ENCODE measurements around the gene ZNF844. TPM values are rescaled to one million over a fixed set of nuclear protein-coding genes. Genes with fewer than 3 reads are reported as not detected.

Gene ZNF844
- total and polyA plus RNA-seq, 10 of the 15 experiments (the other 5 are each of a cell fraction or from before 2014, with no cell fraction given), result 0.16 to 1.1 (median 0.70) TPM

GRCh38 chr19:12035220-12036172 lies 29.0 kb upstream of the ZNF844 start, which contains the start of gene ZNF433:
TSS of gene ZNF433 (minus strand) at chr19:12035679. CDS start at chr19:12035539, 140 bp downstream.
- peak within 1 kb of the TSS; percentile 94 for H2AFZ ChIP-seq (ENCODE audit: control insufficient read depth, low read depth, low read length)
- H3K9ac ChIP-seq (ENCODE audit: control insufficient read depth, insufficient read depth, low read length), result peak within 1 kb of the TSS; percentile 87
- FAIRE-seq (peak; percentile 65), DNase-seq (ENCODE audit: low read depth, low spot score) (no peak), ATAC-seq (peak; percentile 95)
- H3K4me2 ChIP-seq (ENCODE audit: control insufficient read depth, insufficient read depth), result peak within 1 kb of the TSS; percentile 83
- H3K4me1 ChIP-seq (ENCODE audit: control insufficient read depth, insufficient read depth, low read length), result no peaks in the 10 kb centered on the region
- ChIA-PET CTCF (interaction anchor here (1.0 to 3.0 kb wide), 4 partner anchors 20 to 111 kb away, joined by 3 to 14 read pairs (median 4); partner anchors contain the start of genes ZNF700 and ZNF763), SMC1A (ENCODE audit: uncharacterized antibody, unreplicated experiment) (interaction anchor here (0.9 to 1.0 kb wide), 4 partner anchors 44 to 111 kb away, joined by 3 to 4 read pairs (median 3); partner anchors contain the start of genes ZNF20 and ZNF700), RAD21 (ENCODE audit: unreplicated experiment) (interaction anchor here (1.0 kb wide), 1 partner anchor 72 kb away, joined by 3 read pairs; no protein-coding TSS in a partner anchor), POLR2A (interaction anchor here (0.6 kb wide), 2 partner anchors 47 to 53 kb away, joined by 4 to 5 read pairs; no protein-coding TSS in a partner anchor)
- peak within 1 kb of the TSS; percentile 82 for H3K27ac ChIP-seq (ENCODE audit: control insufficient read depth, insufficient read depth)
- in situ Hi-C loops (cut with MboI) (no loop called here), intact Hi-C loops (cut with micrococcal nuclease; ENCODE audit: unreplicated experiment) (no loop called here)
- BruUV-seq (replicated peaks), result no TSS peak
- no peaks in the 10 kb centered on the region for H4K20me1 ChIP-seq (ENCODE audit: control insufficient read depth, insufficient read depth)
- no peaks in the 10 kb centered on the region; the same call in none of the 2 replicates for H3K79me2 ChIP-seq (ENCODE audit: control insufficient read depth, insufficient read depth, low read length)
- H3K4me3 ChIP-seq, result peak within 1 kb of the TSS; percentile 78
- no peaks in the 10 kb centered on the region for H3K36me3 ChIP-seq (ENCODE audit: control insufficient read depth in 2 of 2, insufficient read depth in 2 of 2, low read length in 1 of 2)
- H3K27me3 ChIP-seq (replicated peaks in 1 of 2; ENCODE audit: control insufficient read depth in 2 of 2, insufficient read depth in 2 of 2, low read length in 1 of 2), result no peaks in the 10 kb centered on the region
- WGBS (ENCODE audit: insufficient coverage, insufficient replicate concordance, low lambda C conversion rate, missing lambda C conversion rate), result 15% methylated on average over 65 of the region's 68 CpGs
- H3K9me3 ChIP-seq (replicated peaks; ENCODE audit: control insufficient read depth, insufficient read depth, low read length), result no peaks in the 10 kb centered on the region; the same call in 2 of the 3 replicates
- no peak for TF ChIP-seq ZBED1 (IDR thresholded peaks at IDR 0.05; ENCODE audit: borderline replicate concordance)
- no peak for TF ChIP-seq JUND (IDR thresholded peaks at IDR 0.05; ENCODE audit: low read depth, low read length)
- TF ChIP-seq NBN (IDR thresholded peaks at IDR 0.05), result peak; percentile 40; the same call in 1 of the 2 replicates
- TF ChIP-seq BCL11A (IDR thresholded peaks at IDR 0.05; ENCODE audit: low read depth, low read length), result no peak
- 0 out of 2 replicates have a peak, but pooled peaks have one; percentile 46 for TF ChIP-seq ZBTB11 (CRISPR knock-in tag; IDR thresholded peaks at IDR 0.05)
- peak; percentile 86 for TF ChIP-seq NFYB (IDR thresholded peaks at IDR 0.05; ENCODE audit: insufficient read depth, low read depth, low read length)
- no peak for TF ChIP-seq BACH1 (IDR thresholded peaks at IDR 0.05; ENCODE audit: borderline replicate concordance)
- TF ChIP-seq, protein P1, sequence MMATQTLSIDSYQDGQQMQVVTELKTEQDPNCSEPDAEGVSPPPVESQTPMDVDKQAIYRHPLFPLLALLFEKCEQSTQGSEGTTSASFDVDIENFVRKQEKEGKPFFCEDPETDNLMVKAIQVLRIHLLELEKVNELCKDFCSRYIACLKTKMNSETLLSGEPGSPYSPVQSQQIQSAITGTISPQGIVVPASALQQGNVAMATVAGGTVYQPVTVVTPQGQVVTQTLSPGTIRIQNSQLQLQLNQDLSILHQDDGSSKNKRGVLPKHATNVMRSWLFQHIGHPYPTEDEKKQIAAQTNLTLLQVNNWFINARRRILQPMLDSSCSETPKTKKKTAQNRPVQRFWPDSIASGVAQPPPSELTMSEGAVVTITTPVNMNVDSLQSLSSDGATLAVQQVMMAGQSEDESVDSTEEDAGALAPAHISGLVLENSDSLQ (IDR thresholded peaks at IDR 0.05), result peak; percentile 96
- TF ChIP-seq CBFB (IDR thresholded peaks at IDR 0.05; ENCODE audit: low read depth), result no peak
- 0 out of 2 replicates have a peak, but pooled peaks have one; percentile 10 for TF ChIP-seq EED (IDR thresholded peaks at IDR 0.05; ENCODE audit: low read depth)
- TF ChIP-seq MEF2B (IDR thresholded peaks at IDR 0.05; ENCODE audit: partially characterized antibody, poor library complexity, severe bottlenecking), result peak; percentile 48
- TF ChIP-seq YY1 (IDR thresholded peaks at IDR 0.05; ENCODE audit: low read depth, low read length), result 0 out of 2 replicates have a peak, but pooled peaks have one; percentile 2
- 0 out of 3 replicates have a peak, but pooled peaks of 1 of the 2 experiments have one; percentile 2 for TF ChIP-seq EGR1 (IDR thresholded peaks at IDR 0.05; ENCODE audit: borderline replicate concordance in 1 of 2, low read depth in 2 of 2, low read length in 2 of 2)
- TF ChIP-seq HSF1 (IDR thresholded peaks at IDR 0.05; ENCODE audit: low read depth, low read length), result no peak
- 0 out of 2 replicates have a peak, but pooled peaks have one; percentile 19 for TF ChIP-seq CREM (IDR thresholded peaks at IDR 0.05; ENCODE audit: low read depth)
- peak; percentile 78; the same call in 1 of the 2 replicates for TF ChIP-seq POLR2AphosphoS5 (IDR thresholded peaks at IDR 0.05; ENCODE audit: low read length)
